ENCODE data around the gene CHI3L1. TPM values are rescaled to one million over a fixed set of nuclear protein-coding genes. Genes with fewer than 3 reads are reported as not detected.
A peak's percentile ranks its signal among the peaks of the same experiment; 100 is the strongest.

CHI3L1 gene
- total RNA-seq, 1 donor from 2014 or later = not detected

- Mint-ChIP-seq H3K4me3 (ENCODE audit: unreplicated experiment) (no peak overlapping the region), H3K9me3 (ENCODE audit: unreplicated experiment) (no peaks in the 10 kb centered on the region), H3K27ac (ENCODE audit: unreplicated experiment) (no peak overlapping the region), H3K36me3 (ENCODE audit: unreplicated experiment) (no peaks in the 10 kb centered on the region), H3K27me3 (ENCODE audit: unreplicated experiment) (peaks cover 13% of the 10 kb centered on the region), H3K4me1 (ENCODE audit: unreplicated experiment) (peaks cover 29% of the 10 kb centered on the region)
- DNase-seq (ENCODE audit: extremely low spot score, unreplicated experiment) = no peak
- no peak for TF ChIP-seq CTCF (IDR thresholded peaks at IDR 0.05)
Measured at GRCh38 chr1:203151362-203152157, 34.9 kb downstream of the CHI3L1 start.

DNA sequence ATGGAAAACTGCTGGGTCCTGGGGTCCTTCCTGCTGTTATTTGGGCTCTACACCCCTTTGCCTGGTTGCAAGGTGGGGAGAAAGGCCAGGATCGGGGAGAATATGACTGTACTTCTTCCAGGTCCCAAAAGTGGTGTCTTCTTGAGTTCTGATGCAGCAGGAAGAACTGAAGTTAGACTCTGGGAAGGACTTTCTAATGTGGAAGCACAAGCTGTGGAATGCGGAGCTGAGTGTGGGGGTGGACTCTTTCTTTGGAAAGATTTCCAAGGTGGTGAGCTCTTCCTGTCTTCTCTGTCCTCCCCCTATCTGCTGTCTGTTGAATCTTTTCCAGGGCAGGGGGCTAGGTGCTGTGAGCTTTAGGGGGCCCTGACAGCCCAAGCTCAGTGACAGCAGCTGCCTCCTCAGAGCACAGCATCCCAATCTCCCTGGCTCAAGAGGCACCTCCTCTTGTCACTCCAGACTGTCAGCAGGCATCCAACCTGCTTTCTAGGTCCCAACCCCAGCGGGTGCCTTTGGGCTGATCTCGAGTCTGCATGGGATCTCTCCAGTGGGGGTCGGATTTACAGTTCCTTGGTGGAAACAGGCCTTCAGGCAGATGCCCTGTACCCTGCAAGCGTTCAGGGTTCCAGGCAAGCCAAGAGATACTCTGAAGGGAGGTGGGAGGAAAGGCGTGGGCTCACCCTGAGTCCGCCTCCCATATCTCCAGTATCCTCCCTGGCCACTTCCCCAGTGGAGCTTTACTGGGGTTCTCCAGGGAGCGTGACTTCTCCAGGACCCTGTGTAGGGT, 35.8 kb downstream of the CHI3L1 start:
- Mint-ChIP-seq H3K27ac (ENCODE audit: unreplicated experiment) (no peak overlapping the region), H3K9me3 (ENCODE audit: unreplicated experiment) (no peaks in the 10 kb centered on the region), H3K4me1 (ENCODE audit: unreplicated experiment) (peaks cover 29% of the 10 kb centered on the region), H3K4me3 (ENCODE audit: unreplicated experiment) (no peak overlapping the region), H3K36me3 (ENCODE audit: unreplicated experiment) (no peaks in the 10 kb centered on the region), H3K27me3 (ENCODE audit: unreplicated experiment) (peaks cover 7% of the 10 kb centered on the region)
- TF ChIP-seq CTCF (IDR thresholded peaks at IDR 0.05) = no peak
- no peak for DNase-seq (ENCODE audit: extremely low spot score, unreplicated experiment)

DNA sequence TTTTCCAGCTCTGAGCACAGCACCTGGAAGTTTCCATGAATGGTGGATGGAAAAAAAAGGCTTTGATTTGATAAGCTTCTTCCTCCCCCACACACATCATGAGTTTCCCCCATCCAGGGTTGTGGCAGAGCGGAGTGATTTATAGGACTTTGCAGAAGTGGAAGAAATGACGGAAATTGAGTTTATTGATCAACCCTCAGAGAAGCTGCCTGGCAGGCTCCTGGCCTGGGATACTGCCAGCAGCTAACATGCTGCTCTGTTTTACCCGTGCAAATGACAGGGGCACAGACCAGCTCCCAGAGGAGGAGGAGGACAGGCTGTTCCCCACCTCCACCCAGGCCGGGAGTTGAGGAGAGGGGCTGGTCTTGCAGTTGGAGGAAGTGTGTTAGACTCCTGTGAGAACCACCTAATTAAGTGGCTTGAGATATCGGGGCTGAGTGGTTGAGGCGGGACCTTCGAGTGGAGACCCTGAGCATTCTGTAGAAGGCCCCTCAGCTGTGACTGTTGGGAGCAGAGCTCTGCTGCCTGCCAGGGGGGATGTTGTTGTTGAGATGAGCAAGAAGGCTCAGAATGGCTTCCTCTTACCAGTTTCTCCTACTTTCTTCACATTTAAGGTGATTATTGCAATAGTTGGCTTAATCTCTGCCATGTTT, 37.2 kb downstream of the CHI3L1 start:
- H3K36me3 Mint-ChIP-seq (ENCODE audit: unreplicated experiment) = no peaks in the 10 kb centered on the region
- H3K4me3 Mint-ChIP-seq (ENCODE audit: unreplicated experiment) = no peak overlapping the region
- H3K9me3 Mint-ChIP-seq (ENCODE audit: unreplicated experiment) = no peaks in the 10 kb centered on the region
- H3K27ac Mint-ChIP-seq (ENCODE audit: unreplicated experiment) = no peak overlapping the region
- no peak for TF ChIP-seq CTCF (IDR thresholded peaks at IDR 0.05)
- no peak for DNase-seq (ENCODE audit: extremely low spot score, unreplicated experiment)
- H3K27me3 Mint-ChIP-seq (ENCODE audit: unreplicated experiment) = peaks cover 9% of the 10 kb centered on the region
- H3K4me1 Mint-ChIP-seq (ENCODE audit: unreplicated experiment) = peaks cover 23% of the 10 kb centered on the region

- TF ChIP-seq CTCF (IDR thresholded peaks at IDR 0.05) = no peak
- no peaks in the 10 kb centered on the region for H3K9me3 Mint-ChIP-seq (ENCODE audit: unreplicated experiment)
- no peak for DNase-seq (ENCODE audit: extremely low spot score, unreplicated experiment)
- H3K36me3 Mint-ChIP-seq (ENCODE audit: unreplicated experiment) = no peaks in the 10 kb centered on the region
- no peak overlapping the region for H3K27ac Mint-ChIP-seq (ENCODE audit: unreplicated experiment)
- H3K27me3 Mint-ChIP-seq (ENCODE audit: unreplicated experiment) = peaks cover 12% of the 10 kb centered on the region
- no peak overlapping the region for H3K4me3 Mint-ChIP-seq (ENCODE audit: unreplicated experiment)
- H3K4me1 Mint-ChIP-seq (ENCODE audit: unreplicated experiment) = peaks cover 16% of the 10 kb centered on the region
Measured at GRCh38 chr1:203148579-203148978, 37.9 kb downstream of the CHI3L1 start.

GRCh38 chr1:203148127-203148526, 38.4 kb downstream of the CHI3L1 start:
- Mint-ChIP-seq H3K4me1 (ENCODE audit: unreplicated experiment) (peaks cover 11% of the 10 kb centered on the region), H3K36me3 (ENCODE audit: unreplicated experiment) (no peaks in the 10 kb centered on the region), H3K4me3 (ENCODE audit: unreplicated experiment) (no peak overlapping the region), H3K27ac (ENCODE audit: unreplicated experiment) (no peak overlapping the region), H3K27me3 (ENCODE audit: unreplicated experiment) (peaks cover 13% of the 10 kb centered on the region), H3K9me3 (ENCODE audit: unreplicated experiment) (no peaks in the 10 kb centered on the region)
- DNase-seq (ENCODE audit: extremely low spot score, unreplicated experiment) = no peak
- peak; percentile 16 for TF ChIP-seq CTCF (IDR thresholded peaks at IDR 0.05)
